Aorta (tissue), 5 donors: ENCODE data around the gene LRP5. TPM values are rescaled to one million over a fixed set of nuclear protein-coding genes. Genes with fewer than 3 reads are reported as not detected.

Experiments
- ATAC-seq: fragments of 200-7000 bp; cut with Tn5 transposase; one replicate; pipeline ENCODE4 v1.9.1; 2022; ENCODE audit warnings: moderate library complexity; ENCODE audit not compliant: low FRiP score
- DNase-seq, 2 donors: peaks; one replicate each; pipeline ENCODE4 v3.0.0-alpha.2; 2020
- H3K27ac ChIP-seq, 2 donors: one replicate each; pipeline ENCODE4 v1.5.1; 2013; ENCODE audit warnings: low read length in 2 of 2, mild to moderate bottlenecking in 2 of 2, moderate library complexity in 2 of 2, control low read depth in 1 of 2, inconsistent platforms in 1 of 2, low read depth in 1 of 2
- H3K27me3 ChIP-seq, 2 donors: one replicate each; pipeline ENCODE4 v1.6.1; 2013; ENCODE audit warnings: control low read depth in 1 of 2, low read length in 1 of 2, mild to moderate bottlenecking in 1 of 2, moderate library complexity in 1 of 2; ENCODE audit not compliant: insufficient read depth in 2 of 2, control insufficient read depth in 1 of 2
- H3K36me3 ChIP-seq, 2 donors: one replicate each; pipeline ENCODE4 v1.6.1; 2013; ENCODE audit warnings: control low read depth in 1 of 2, low read length in 1 of 2, mild to moderate bottlenecking in 1 of 2; ENCODE audit not compliant: insufficient read depth in 2 of 2, control insufficient read depth in 1 of 2
- H3K4me1 ChIP-seq, 2 donors: one replicate each; pipeline ENCODE4 v1.6.1; 2013; ENCODE audit warnings: low read length in 2 of 2, control low read depth in 1 of 2, mild to moderate bottlenecking in 1 of 2, moderate library complexity in 1 of 2; ENCODE audit not compliant: insufficient read depth in 2 of 2, control insufficient read depth in 1 of 2
- H3K4me3 ChIP-seq, 2 donors: one replicate each; pipeline ENCODE4 v1.5.1; 2013; ENCODE audit warnings: low read length in 2 of 2, control low read depth in 1 of 2, mild to moderate bottlenecking in 1 of 2
- H3K9me3 ChIP-seq: one replicate; pipeline ENCODE4 v1.6.1; 2013; ENCODE audit warnings: mild to moderate bottlenecking, low read length; ENCODE audit not compliant: control insufficient read depth
- WGBS, 2 donors: extraction: QIAGEN DNeasy Blood & Tissue Kit; methylation state at CpG; one replicate each; pipeline ENCODE4 v1.1.7; 2013; 5-methylcytosine and 5-hydroxymethylcytosine counted together
- intact Hi-C, 2 donors: fragments of 100-400 bp; cut with DNase I; formaldehyde crosslinking; loops; one replicate each; pipeline versions ENCODE4 v1.14.2 to v1.15.0; 2022
- polyA plus RNA-seq, 2 donors: library from polyadenylated mRNA; stranded (reverse); fragments of 200-250 nt; gene quantifications; one replicate each; pipeline ENCODE4 v1.2.3, GENCODE V29; 2013
- total RNA-seq, 2 donors: library from RNA; stranded (reverse); fragmentation: NEBNext Ultra II Directional; extraction: Animal tissue kit (Norgen Biotek cat#: 25700); gene quantifications; one replicate each; pipeline ENCODE4 v1.2.1, GENCODE V29; 2021
- donor health status: healthy with polysubstance abuse.
- donor health status: Bipolar disorder and iron deficiency.
- donor health status: DM: no; HTN: no; CAD: no.
- donor health status: DM: no; HTN: no; CAD: no.
- donor health status: DM: yes; HTN: yes; CAD: no.

The LRP5 gene
- total and polyA plus RNA-seq, 4 donors: 23.9 to 103 (median 69.5) TPM

DNA sequence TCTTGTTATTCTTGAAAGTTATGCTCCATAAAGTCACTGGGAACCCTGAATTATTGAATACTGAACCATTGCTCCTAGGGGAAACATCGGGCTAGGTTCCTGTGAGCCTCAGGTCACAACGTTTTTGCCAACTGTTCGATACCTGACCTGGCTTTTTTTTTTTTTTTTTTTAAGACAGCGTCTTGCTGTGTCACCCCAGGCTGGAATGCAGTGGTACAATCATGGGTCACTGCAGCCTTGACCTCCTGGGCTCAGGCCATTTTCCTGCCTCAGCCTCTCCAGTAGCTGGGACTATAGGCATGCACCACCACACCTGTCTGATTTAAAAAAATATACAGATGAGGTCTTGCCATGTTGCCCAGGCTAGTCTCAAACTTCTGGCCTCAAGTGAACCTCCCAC is 22.5 kb downstream of the LRP5 start:
- H3K4me1 ChIP-seq: peaks cover 0 to 10% of the 10 kb centered on the region in 2 donors

DNA sequence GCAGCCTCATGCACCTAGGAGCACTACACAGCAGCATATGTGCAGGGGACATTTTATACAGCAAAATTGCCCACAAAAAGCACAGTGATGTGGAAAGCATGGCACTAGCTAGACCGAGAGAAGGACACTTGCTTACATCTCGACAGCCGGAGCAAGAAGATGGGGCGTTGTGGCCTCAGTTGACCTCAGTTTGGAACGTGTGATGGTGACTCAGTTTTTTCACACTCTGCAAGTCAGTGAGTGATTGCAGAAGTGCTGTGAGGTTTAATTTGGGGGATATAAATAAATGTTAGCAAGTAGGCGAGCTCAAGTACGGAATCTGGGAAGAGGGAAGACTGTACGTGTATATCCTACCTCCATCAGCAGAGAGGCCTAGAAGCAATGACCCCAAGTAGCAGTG is 23.3 kb downstream of the LRP5 start:
- DNase-seq (no peak), ATAC-seq (no peak)
- Histone ChIP-seq H3K4me3 (no peak overlapping the region), H3K36me3 (no peaks in the 10 kb centered on the region), H3K27ac (no peak overlapping the region), H3K27me3 (no peaks in the 10 kb centered on the region), H3K4me1 (peaks cover 0 to 7% of the 10 kb centered on the region in 2 donors), H3K9me3 (no peaks in the 10 kb centered on the region)
- 81 to 83% methylated on average over 8 of the region's 8 CpGs for WGBS, 2 donors
- intact Hi-C loops: no loop called here

More for the DNA sequence above, 22.5 kb downstream of the LRP5 start:
- no peak overlapping the region for H3K4me3 ChIP-seq
- no peaks in the 10 kb centered on the region for H3K27me3 ChIP-seq
- no peak for DNase-seq
- H3K27ac ChIP-seq: no peak overlapping the region
- WGBS, 2 donors: 83 to 89% methylated on average over 4 of the region's 4 CpGs
- intact Hi-C loops: no loop called here
- H3K36me3 ChIP-seq: no peaks in the 10 kb centered on the region
- ATAC-seq: no peak
- no peaks in the 10 kb centered on the region for H3K9me3 ChIP-seq

DNA sequence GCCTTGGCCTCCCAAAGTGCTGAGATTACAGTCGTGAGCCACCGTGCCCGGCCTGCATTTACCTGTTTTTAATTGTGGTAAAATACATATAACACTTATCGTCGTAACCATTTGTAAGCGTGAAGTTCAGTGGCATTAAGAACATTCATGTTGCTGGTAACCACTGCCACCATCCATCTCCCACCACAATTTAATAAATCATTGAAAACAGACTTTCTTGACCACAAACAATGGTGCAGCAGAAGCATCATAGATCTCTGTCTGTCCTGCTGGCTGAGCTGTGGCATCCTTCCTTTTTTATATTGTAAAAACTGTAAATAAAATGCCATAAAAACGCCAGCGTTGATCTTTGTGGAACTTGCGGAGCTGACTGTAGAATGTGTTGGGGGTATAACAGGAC is 24.3 kb downstream of the LRP5 start:
- H3K27ac ChIP-seq: no peak overlapping the region
- intact Hi-C loops: no loop called here
- H3K36me3 ChIP-seq: no peaks in the 10 kb centered on the region
- H3K9me3 ChIP-seq: no peaks in the 10 kb centered on the region
- 84% methylated on average over 9 of the region's 9 CpGs for WGBS, 2 donors
- ATAC-seq: no peak
- peaks cover 0 to 7% of the 10 kb centered on the region in 2 donors for H3K4me1 ChIP-seq
- DNase-seq: no peak
- H3K27me3 ChIP-seq: no peaks in the 10 kb centered on the region
- H3K4me3 ChIP-seq: no peak overlapping the region

DNA sequence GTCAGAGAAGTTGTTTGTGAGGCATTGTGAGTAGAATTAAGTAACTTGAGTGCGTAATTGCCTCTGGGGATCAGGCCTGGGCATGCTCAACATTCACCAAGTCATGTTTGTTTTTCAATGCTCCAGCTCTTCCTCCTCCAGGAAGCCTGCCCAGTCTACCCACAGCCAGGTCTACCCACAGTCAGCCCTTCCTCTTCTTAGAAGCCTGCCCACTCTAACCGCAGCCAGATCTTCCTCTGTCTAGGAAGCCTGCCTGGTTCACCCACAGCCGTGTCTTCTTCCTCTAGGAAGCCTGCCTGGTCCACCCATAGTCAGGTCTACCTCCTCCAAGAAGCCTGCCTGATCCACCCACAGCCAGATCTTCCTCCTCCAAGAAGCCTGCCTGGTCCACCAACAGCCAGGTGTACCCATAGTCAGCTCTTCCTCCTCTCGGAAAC is 25.0 kb downstream of the LRP5 start:
- no peak for DNase-seq
- H3K4me1 ChIP-seq: peaks cover 0 to 7% of the 10 kb centered on the region in 2 donors
- no peaks in the 10 kb centered on the region for H3K27me3 ChIP-seq
- WGBS, 2 donors: 88 to 92% methylated on average over 4 of the region's 4 CpGs
- H3K4me3 ChIP-seq: no peak overlapping the region
- intact Hi-C loops: no loop called here
- no peak for ATAC-seq
- no peaks in the 10 kb centered on the region for H3K9me3 ChIP-seq
- H3K36me3 ChIP-seq: no peaks in the 10 kb centered on the region
- H3K27ac ChIP-seq: no peak overlapping the region

DNA sequence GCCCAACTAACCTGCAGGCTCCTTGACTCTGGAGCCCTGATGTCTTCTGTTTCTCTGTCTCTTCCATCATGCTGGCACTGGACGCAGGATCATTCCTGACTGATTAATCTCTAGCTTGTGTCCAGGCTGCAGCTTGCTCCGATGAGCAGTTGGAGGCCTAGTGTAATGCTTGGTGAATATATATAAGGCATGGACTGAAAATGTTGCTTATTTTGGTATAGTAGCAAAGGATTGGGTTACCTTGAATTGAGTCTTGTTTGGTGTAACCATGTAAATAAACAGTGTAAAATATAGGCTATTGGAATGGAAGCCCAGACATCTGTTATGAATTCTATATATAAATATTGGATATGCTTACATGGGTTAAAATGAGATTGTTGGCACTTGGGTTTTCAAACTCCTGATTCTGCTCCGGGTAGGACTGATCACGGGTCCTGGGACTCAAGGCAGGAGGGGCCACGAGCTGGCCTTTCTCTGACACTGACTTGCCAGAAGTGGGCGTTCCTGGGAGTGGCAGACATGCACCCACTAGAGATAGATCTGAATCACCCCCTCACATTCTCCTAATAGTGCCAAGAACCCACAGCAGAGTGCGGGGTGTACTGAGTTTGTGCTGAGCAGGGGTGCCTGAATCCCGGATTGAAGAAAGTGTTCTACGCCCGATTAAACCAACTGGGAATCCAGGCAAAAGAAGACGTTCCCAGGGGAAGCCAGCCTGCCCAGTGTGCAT is 25.8 kb downstream of the LRP5 start:
- intact Hi-C loops: no loop called here
- H3K4me3 ChIP-seq: no peak overlapping the region
- peaks cover 0 to 6% of the 10 kb centered on the region in 2 donors for H3K4me1 ChIP-seq
- DNase-seq: peak; percentile 63 to 72
- whole genome bisulfite sequencing, 2 donors: 40 to 41% methylated on average over 11 of the region's 11 CpGs
- no peaks in the 10 kb centered on the region for H3K9me3 ChIP-seq
- no peaks in the 10 kb centered on the region for H3K27me3 ChIP-seq
- no peaks in the 10 kb centered on the region for H3K36me3 ChIP-seq
- H3K27ac ChIP-seq: no peak overlapping the region
- ATAC-seq: peak; percentile 16

DNA sequence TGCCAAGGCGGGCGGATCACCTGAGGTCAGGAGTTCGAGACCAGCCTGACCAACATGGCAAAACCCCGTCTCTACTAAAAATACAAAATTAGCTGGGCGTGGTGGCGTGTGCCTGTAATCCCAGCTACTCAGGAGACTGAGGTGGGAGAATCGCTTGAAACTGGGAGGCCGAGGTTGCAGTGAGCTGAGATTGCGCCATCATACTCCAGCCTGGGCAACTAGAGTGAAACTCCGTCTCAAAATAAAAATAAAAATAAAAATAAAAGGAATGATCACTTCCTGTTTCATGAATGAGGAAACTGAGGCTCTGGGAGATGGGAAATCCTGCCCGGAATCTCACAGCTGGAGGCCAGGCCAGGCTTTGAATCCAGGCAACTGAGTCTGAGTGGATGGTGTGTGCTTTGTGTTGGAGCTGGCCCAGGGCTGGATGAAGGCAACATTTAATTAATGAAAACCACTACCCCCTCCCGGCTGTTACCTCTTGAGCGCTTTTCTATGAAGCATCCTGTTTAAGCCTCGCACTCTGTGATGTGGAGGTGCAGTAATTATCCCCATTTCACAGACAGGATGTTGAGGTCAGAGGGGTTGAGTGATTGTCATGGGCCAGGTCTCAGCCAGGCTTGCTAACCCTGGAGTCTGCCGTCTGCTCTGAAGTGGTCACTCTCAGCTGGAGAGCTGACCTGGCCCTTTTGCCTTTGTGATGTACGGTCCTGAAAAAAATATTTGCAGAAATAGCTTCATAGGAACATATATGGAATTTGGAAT is 27.8 kb downstream of the LRP5 start:
- no peaks in the 10 kb centered on the region for H3K9me3 ChIP-seq
- intact Hi-C loops: no loop called here
- H3K4me3 ChIP-seq: no peak overlapping the region
- no peak overlapping the region for H3K27ac ChIP-seq
- DNase-seq (no peak), ATAC-seq (no peak)
- H3K4me1 ChIP-seq: peaks cover 0 to 4% of the 10 kb centered on the region in 2 donors
- WGBS, 2 donors: 94% methylated on average over 16 of the region's 16 CpGs
- no peaks in the 10 kb centered on the region for H3K36me3 ChIP-seq
- H3K27me3 ChIP-seq: no peaks in the 10 kb centered on the region

DNA sequence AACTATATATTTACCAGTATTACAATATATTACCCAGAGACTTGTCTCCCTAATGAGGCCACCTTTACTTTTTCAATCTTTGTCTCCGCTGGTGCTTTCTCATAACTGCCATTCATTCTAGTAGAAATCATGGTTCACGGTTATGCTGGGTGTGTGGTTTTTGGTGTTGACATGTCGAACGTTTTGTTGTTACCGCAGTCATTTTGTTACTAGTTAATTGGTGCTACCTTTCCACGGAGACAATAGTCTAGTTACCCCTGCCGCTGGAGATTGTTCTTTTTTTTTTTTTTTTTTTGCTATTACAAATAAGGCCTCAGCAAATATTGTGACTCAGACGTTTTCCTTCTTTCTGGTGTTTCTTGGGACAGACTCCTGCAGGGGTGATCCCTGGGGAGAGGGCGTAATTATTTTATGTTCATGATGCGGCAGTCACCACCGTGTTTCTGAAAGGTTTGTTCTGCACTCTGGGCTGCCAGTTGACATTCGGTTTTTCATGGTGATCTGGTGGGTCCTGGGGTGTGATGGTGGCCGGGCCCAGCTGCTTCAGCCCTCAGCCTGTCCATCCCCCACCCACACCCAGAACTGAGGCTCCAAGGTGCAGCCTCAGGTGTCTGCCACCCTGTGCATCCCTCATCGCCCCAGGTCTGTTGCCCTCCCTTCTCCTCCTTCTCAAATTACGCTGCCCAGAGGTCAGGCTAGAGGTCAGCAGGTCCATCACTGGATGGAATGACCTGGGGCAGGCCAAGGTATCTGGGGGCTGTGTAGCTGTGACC is 28.6 kb downstream of the LRP5 start:
- Histone ChIP-seq H3K4me1 (peaks cover 0 to 4% of the 10 kb centered on the region in 2 donors), H3K27ac (peak overlapping the region; percentile 29 to 46)
- WGBS, 2 donors: 39 to 45% methylated on average over 15 of the region's 15 CpGs

DNA sequence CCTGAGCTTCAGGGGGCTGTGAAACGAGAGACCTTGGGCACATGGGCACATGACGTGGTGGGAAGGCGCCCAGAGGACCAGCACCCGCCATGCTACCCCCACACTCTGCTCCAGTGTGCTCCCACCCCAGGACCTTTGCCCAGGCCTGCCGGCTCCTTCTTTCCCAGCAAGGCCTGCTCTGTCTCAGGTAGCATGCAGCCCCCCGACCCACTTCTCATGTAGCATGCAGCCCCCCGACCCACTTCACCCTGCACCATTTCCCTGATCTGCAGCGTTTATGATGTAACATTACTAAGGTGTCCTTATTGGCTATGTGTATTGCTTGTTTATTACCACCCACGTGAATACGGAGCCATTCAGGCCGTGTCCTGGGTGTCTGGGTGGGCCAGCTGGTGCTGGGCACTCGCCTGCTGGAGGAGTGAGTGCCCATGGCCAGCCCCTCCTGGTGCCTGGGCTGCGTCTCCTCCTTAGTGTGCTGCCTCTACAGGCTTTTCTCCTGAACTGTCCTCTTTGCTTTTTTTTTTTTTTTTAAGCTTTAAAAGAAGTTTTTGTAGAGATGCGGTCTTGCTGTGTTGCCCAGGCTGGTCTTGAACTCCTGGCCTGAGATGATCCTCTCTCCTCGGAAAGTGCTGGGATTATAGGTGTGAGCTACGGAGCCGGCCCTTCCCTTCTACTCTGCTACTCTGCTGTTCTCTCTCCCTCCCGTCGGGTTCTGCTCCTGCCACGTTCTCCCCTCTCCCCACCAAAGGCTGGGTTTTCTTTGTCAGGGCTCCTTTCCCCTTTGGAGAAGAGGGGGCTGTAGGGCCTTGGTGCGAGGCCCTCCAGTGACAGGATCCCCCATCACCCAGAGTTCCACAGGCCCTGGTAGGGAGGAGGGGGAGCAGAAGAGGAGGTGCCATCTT is 29.4 kb downstream of the LRP5 start:
- intact Hi-C loops: no loop called here

More for the DNA sequence above, 28.6 kb downstream of the LRP5 start:
- ATAC-seq (peak; percentile 55), DNase-seq (no peak)
- Histone ChIP-seq H3K4me3 (no peak overlapping the region), H3K9me3 (no peaks in the 10 kb centered on the region), H3K27me3 (no peaks in the 10 kb centered on the region), H3K36me3 (no peaks in the 10 kb centered on the region)
- intact Hi-C loops: no loop called here

More for the DNA sequence above, 29.4 kb downstream of the LRP5 start:
- WGBS, 2 donors: 49 to 51% methylated on average over 21 of the region's 21 CpGs
- ATAC-seq (no peak), DNase-seq (no peak)
- H3K4me3 ChIP-seq: no peak overlapping the region
- H3K4me1 ChIP-seq: peaks cover 0 to 4% of the 10 kb centered on the region in 2 donors
- H3K27ac ChIP-seq: peak overlapping the region; percentile 29 to 79
- no peaks in the 10 kb centered on the region for H3K36me3 ChIP-seq
- H3K9me3 ChIP-seq: no peaks in the 10 kb centered on the region
- no peaks in the 10 kb centered on the region for H3K27me3 ChIP-seq
